Cardiac septum (tissue), 1 donor: ENCODE measurements around the gene ATE1. TPM values are rescaled to one million over a fixed set of nuclear protein-coding genes. Genes with fewer than 3 reads are reported as not detected.
"Not testable (repeated sequence)": the region's sequence is repeated elsewhere in the genome, so short reads cannot be mapped to it uniquely, and the experiment has no call there.

ENCODE experiments used
- DNase-seq: peaks from one replicate; pipeline ENCODE4 v3.0.0-alpha.2; 2020; ENCODE audit warnings: low spot score
- intact Hi-C: fragments of 100-400 bp; cut with DNase I; formaldehyde crosslinking; loops from one replicate; pipeline ENCODE4 v1.14.0; 2022
- total RNA-seq: library from RNA; stranded (reverse); fragmentation: NEBNext Ultra II Directional; extraction: Animal tissue kit (Norgen Biotek cat#: 25700); gene quantifications from one replicate; pipeline ENCODE4 v1.2.1, GENCODE V29; 2021
- donor health status: DM: no; HTN: no; CAD: no.

Gene ATE1
- total RNA-seq, 1 donor from 2014 or later: 38.1 TPM

- intact Hi-C loops, DNase-seq: not testable (repeated sequence)
Observed at GRCh38 chr10:121757241-121757640, 170.6 kb downstream of the ATE1 start.

- DNase-seq, intact Hi-C loops: not testable (repeated sequence)
Observed at GRCh38 chr10:121755496-121755895, 172.3 kb downstream of the ATE1 start.

GRCh38 chr10:121754666-121755065 is 173.2 kb downstream of the ATE1 start:
- DNase-seq: no peak
- intact Hi-C loops: no loop called here

GRCh38 chr10:121753726-121754476 is 173.9 kb downstream of the ATE1 start:
- no peak for DNase-seq
- intact Hi-C loops: no loop called here

GRCh38 chr10:121751191-121751760 is 176.6 kb downstream of the ATE1 start:
- DNase-seq: no peak
- intact Hi-C loops: no loop called here

- intact Hi-C loops: no loop called here
- DNase-seq: no peak
Observed at GRCh38 chr10:121747163-121747775, 180.6 kb downstream of the ATE1 start.

- no peak for DNase-seq
- intact Hi-C loops: no loop called here
Observed at GRCh38 chr10:121741248-121741792, 186.5 kb downstream of the ATE1 start.

- DNase-seq: no peak
- intact Hi-C loops: no loop called here
Observed at GRCh38 chr10:121740069-121740468, 187.8 kb downstream of the ATE1 start.

- intact Hi-C loops: no loop called here
- DNase-seq: no peak
Observed at GRCh38 chr10:121739114-121739513, 188.7 kb downstream of the ATE1 start.

GRCh38 chr10:121736315-121737130 is 191.3 kb downstream of the ATE1 start:
- DNase-seq: no peak
- intact Hi-C loops: no loop called here

GRCh38 chr10:121735263-121735662 is 192.6 kb downstream of the ATE1 start:
- DNase-seq: no peak
- intact Hi-C loops: loop anchor here (2.0 kb wide), 1 partner anchor 792 kb away; no protein-coding TSS in a partner anchor

GRCh38 chr10:121734589-121735045 is 193.2 kb downstream of the ATE1 start:
- no peak for DNase-seq
- intact Hi-C loops: loop anchor here (2.0 kb wide), 1 partner anchor 792 kb away; no protein-coding TSS in a partner anchor

- DNase-seq: no peak
- intact Hi-C loops: no loop called here
Observed at GRCh38 chr10:121732656-121733445, 195.0 kb downstream of the ATE1 start.

GRCh38 chr10:121732172-121732571 is 195.7 kb downstream of the ATE1 start:
- intact Hi-C loops: no loop called here
- no peak for DNase-seq

GRCh38 chr10:121724282-121724681 is 203.5 kb downstream of the ATE1 start:
- intact Hi-C loops: no loop called here
- DNase-seq: no peak

- intact Hi-C loops: no loop called here
- DNase-seq: no peak
Observed at GRCh38 chr10:121722665-121723064, 205.2 kb downstream of the ATE1 start.

GRCh38 chr10:121721257-121721656 is 206.6 kb downstream of the ATE1 start:
- intact Hi-C loops: no loop called here
- no peak for DNase-seq

GRCh38 chr10:121715969-121716368 is 211.9 kb downstream of the ATE1 start:
- intact Hi-C loops: no loop called here
- no peak for DNase-seq

- no peak for DNase-seq
- intact Hi-C loops: no loop called here
Observed at GRCh38 chr10:121715076-121715475, 212.8 kb downstream of the ATE1 start.
